T follicular helper cell (primary cell): Measurements from ENCODE around the gene MAN2A1.
"Not testable (repeated sequence)": the region's sequence is repeated elsewhere in the genome, so short reads cannot be mapped to it uniquely, and the experiment has no call there.

Experiments
- DNase-seq: peaks from one replicate; pipeline ENCODE4 v3.0.0-alpha.2; 2020; ENCODE audit warnings: low read depth

The MAN2A1 gene

GRCh38 chr5:109756543-109757185, 66.9 kb downstream of the MAN2A1 start:
- DNase-seq = no peak

GRCh38 chr5:109757490-109757889, 67.8 kb downstream of the MAN2A1 start:
- DNase-seq = no peak

- no peak for DNase-seq
Observed at GRCh38 chr5:109759306-109759705, 69.6 kb downstream of the MAN2A1 start.

- not testable (repeated sequence) for DNase-seq
Observed at GRCh38 chr5:109760130-109760529, 70.4 kb downstream of the MAN2A1 start.

- DNase-seq = no peak
Observed at GRCh38 chr5:109762821-109763220, 73.1 kb downstream of the MAN2A1 start.

GRCh38 chr5:109767184-109767995, 77.7 kb downstream of the MAN2A1 start:
- DNase-seq = no peak

- DNase-seq = no peak
Observed at GRCh38 chr5:109767997-109768396, 78.3 kb downstream of the MAN2A1 start.

- DNase-seq = no peak
Observed at GRCh38 chr5:109769597-109770291, 80.0 kb downstream of the MAN2A1 start.

- no peak for DNase-seq
Observed at GRCh38 chr5:109775130-109775529, 85.4 kb downstream of the MAN2A1 start.

- no peak for DNase-seq
Observed at GRCh38 chr5:109779036-109779735, 89.5 kb downstream of the MAN2A1 start.

GRCh38 chr5:109784687-109785086, 95.0 kb downstream of the MAN2A1 start:
- DNase-seq = no peak

GRCh38 chr5:109786206-109786855, 96.6 kb downstream of the MAN2A1 start:
- no peak for DNase-seq

- no peak for DNase-seq
Observed at GRCh38 chr5:109788596-109788995, 98.9 kb downstream of the MAN2A1 start.

- DNase-seq = no peak
Observed at GRCh38 chr5:109792613-109793012, 102.9 kb downstream of the MAN2A1 start.

GRCh38 chr5:109803854-109804253, 114.1 kb downstream of the MAN2A1 start:
- DNase-seq = no peak

GRCh38 chr5:109805472-109805871, 115.7 kb downstream of the MAN2A1 start:
- DNase-seq = no peak

GRCh38 chr5:109805883-109806282, 116.2 kb downstream of the MAN2A1 start:
- no peak for DNase-seq

GRCh38 chr5:109812698-109813097, 123.0 kb downstream of the MAN2A1 start:
- no peak for DNase-seq

- no peak for DNase-seq
Observed at GRCh38 chr5:109816732-109817131, 127.0 kb downstream of the MAN2A1 start.

GRCh38 chr5:109819878-109820277, 130.2 kb downstream of the MAN2A1 start:
- no peak for DNase-seq

GRCh38 chr5:109823597-109823996, 133.9 kb downstream of the MAN2A1 start:
- no peak for DNase-seq

- no peak for DNase-seq
Observed at GRCh38 chr5:109825450-109825849, 135.7 kb downstream of the MAN2A1 start.
